OCI-LY7 (cell line): ENCODE measurements around the gene INSYN2B. TPM values are rescaled to one million over a fixed set of nuclear protein-coding genes. Genes with fewer than 3 reads are reported as not detected.

ENCODE experiments used
- BruUV-seq: library from RNA; stranded (reverse); fragments of 400-500 nt; replicated peaks from 2 replicates; lab custom pipeline; 2021; lab: Mats Ljungman, UMichigan
- CTCF ChIA-PET: fragments of 300-600 bp; sonication (Branson Sonifier 250); formaldehyde crosslinking; loops from one replicate; lab custom pipeline; 2022; ENCODE audit warnings: antibody characterized with exemption; ENCODE audit not compliant: unreplicated experiment; lab: Charles Lee
- POLR2A ChIA-PET: fragments of 300-600 bp; sonication (Branson Sonifier 250); formaldehyde crosslinking; loops from one replicate; lab custom pipeline; 2022; ENCODE audit warnings: antibody characterized with exemption; lab: Charles Lee
- DNase-seq: peaks from one replicate; pipeline ENCODE4 v3.0.0-alpha.2; 2015; ENCODE audit warnings: low spot score
- H2AFZ ChIP-seq: fragments of 200-600 bp; sonication (generic), shearing (Covaris generic); 2 replicates; pipeline ENCODE4 v1.6.1; 2014; ENCODE audit warnings: mild to moderate bottlenecking, antibody characterized with exemption, low read length, moderate library complexity
- H3K27ac ChIP-seq: fragments of 200-600 bp; sonication (generic); 2 replicates; pipeline ENCODE4 v1.5.1; 2014; ENCODE audit warnings: mixed run types, low read depth, mild to moderate bottlenecking, moderate library complexity, low read length, inconsistent platforms; ENCODE audit not compliant: poor library complexity, severe bottlenecking
- H3K36me3 ChIP-seq: fragments of 200-600 bp; sonication (generic); 2 replicates; pipeline ENCODE4 v1.6.1; 2014; ENCODE audit warnings: mild to moderate bottlenecking, antibody characterized with exemption, low read length, moderate library complexity, mixed read lengths; ENCODE audit not compliant: insufficient read depth
- H3K4me1 ChIP-seq: fragments of 200-600 bp; sonication (generic); 2 replicates; pipeline ENCODE4 v1.5.1; 2014; ENCODE audit warnings: mild to moderate bottlenecking, low read length; ENCODE audit not compliant: insufficient read depth, poor library complexity, severe bottlenecking
- H3K4me2 ChIP-seq: fragments of 200-600 bp; sonication (generic); 2 replicates; pipeline ENCODE4 v1.6.1; 2014; ENCODE audit warnings: mild to moderate bottlenecking, low read length
- H3K4me3 ChIP-seq: fragments of 200-600 bp; sonication (generic); 2 replicates; pipeline ENCODE4 v1.5.1; 2014; ENCODE audit warnings: mild to moderate bottlenecking, low read depth, low read length; ENCODE audit not compliant: poor library complexity, severe bottlenecking
- H3K79me2 ChIP-seq: fragments of 200-600 bp; sonication (generic); 2 replicates; pipeline ENCODE4 v1.6.1; 2016; ENCODE audit warnings: low read depth, mild to moderate bottlenecking, low read length, moderate library complexity, mixed read lengths; ENCODE audit not compliant: insufficient read depth
- H3K9me2 ChIP-seq: fragments of 200-600 bp; sonication (generic); 2 replicates; pipeline ENCODE4 v1.6.1; 2016; ENCODE audit warnings: mild to moderate bottlenecking, low read length, mixed read lengths; ENCODE audit not compliant: insufficient read depth
- H3K9me3 ChIP-seq: fragments of 200-600 bp; sonication (generic); 2 replicates; pipeline ENCODE4 v1.6.1; 2014; ENCODE audit warnings: mild to moderate bottlenecking, mixed run types, low read length, mixed read lengths
- H4K20me1 ChIP-seq: fragments of 200-600 bp; sonication (generic); 2 replicates; pipeline ENCODE4 v1.6.1; 2014; ENCODE audit warnings: mild to moderate bottlenecking, antibody characterized with exemption, low read length, moderate library complexity, mixed read lengths; ENCODE audit not compliant: insufficient read depth
- EZH2phosphoT487 ChIP-seq: fragments of 200-600 bp; sonication (generic); IDR thresholded peaks from 2 replicates; pipeline ENCODE4 v1.6.1; 2018; ENCODE audit warnings: low read depth, borderline replicate concordance, mild to moderate bottlenecking, mixed run types, antibody characterized with exemption, low read length, moderate library complexity, mixed read lengths
- intact Hi-C: fragments of 100-400 bp; cut with micrococcal nuclease; formaldehyde crosslinking; loops from one replicate; pipeline ENCODE4 v1.10.0; 2022; ENCODE audit not compliant: unreplicated experiment
- total RNA-seq, 2 experiments: library from RNA; depleted of rRNA in 1 of 2; stranded (reverse); fragments of >200 nt in 1 of 2; shearing (Covaris generic) in 1 of 2; gene quantifications; 2 replicates each; pipeline ENCODE4 v1.2.3, GENCODE V29; 2014 to 2022
- TF ChIP-seq, protein P1 (sequence below): fragments of 200-600 bp; sonication (generic); conservative IDR thresholded peaks from 2 replicates; pipeline ENCODE4 v1.5.1; 2014; ENCODE audit warnings: mild to moderate bottlenecking, antibody characterized with exemption, low read length, moderate library complexity, mixed read lengths

Gene INSYN2B
- total RNA-seq, 2 experiments from 2014 or later: not detected

- no peaks in the 10 kb centered on the region for H4K20me1 ChIP-seq
- intact Hi-C loops: no loop called here
- ChIA-PET POLR2A (interaction anchor here (0.6 to 0.7 kb wide), 2 partner anchors 456 to 560 kb away, joined by 3 read pairs; no protein-coding TSS in a partner anchor), CTCF (no interaction called here)
- no peak overlapping the region for H3K4me3 ChIP-seq
- no peak for DNase-seq
- H3K4me2 ChIP-seq: 0 out of 2 replicates have a peak overlapping the region, but pooled peaks have one; percentile 27
- peaks cover 13% of the 10 kb centered on the region for H3K4me1 ChIP-seq
- BruUV-seq: no TSS peak
- peaks cover 11% of the 10 kb centered on the region; the same call in 1 of the 2 replicates for H3K36me3 ChIP-seq
- no peaks in the 10 kb centered on the region for H3K9me2 ChIP-seq
- H3K27ac ChIP-seq: no peak overlapping the region
- no peak overlapping the region for H2AFZ ChIP-seq
- H3K79me2 ChIP-seq: no peaks in the 10 kb centered on the region
- no peaks in the 10 kb centered on the region for H3K9me3 ChIP-seq
- TF ChIP-seq EZH2phosphoT487: no peak
- TF ChIP-seq, protein P1, sequence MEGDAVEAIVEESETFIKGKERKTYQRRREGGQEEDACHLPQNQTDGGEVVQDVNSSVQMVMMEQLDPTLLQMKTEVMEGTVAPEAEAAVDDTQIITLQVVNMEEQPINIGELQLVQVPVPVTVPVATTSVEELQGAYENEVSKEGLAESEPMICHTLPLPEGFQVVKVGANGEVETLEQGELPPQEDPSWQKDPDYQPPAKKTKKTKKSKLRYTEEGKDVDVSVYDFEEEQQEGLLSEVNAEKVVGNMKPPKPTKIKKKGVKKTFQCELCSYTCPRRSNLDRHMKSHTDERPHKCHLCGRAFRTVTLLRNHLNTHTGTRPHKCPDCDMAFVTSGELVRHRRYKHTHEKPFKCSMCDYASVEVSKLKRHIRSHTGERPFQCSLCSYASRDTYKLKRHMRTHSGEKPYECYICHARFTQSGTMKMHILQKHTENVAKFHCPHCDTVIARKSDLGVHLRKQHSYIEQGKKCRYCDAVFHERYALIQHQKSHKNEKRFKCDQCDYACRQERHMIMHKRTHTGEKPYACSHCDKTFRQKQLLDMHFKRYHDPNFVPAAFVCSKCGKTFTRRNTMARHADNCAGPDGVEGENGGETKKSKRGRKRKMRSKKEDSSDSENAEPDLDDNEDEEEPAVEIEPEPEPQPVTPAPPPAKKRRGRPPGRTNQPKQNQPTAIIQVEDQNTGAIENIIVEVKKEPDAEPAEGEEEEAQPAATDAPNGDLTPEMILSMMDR: no peak
Observed at GRCh38 chr5:169893010-169893409, 87.3 kb downstream of the INSYN2B start.

DNA sequence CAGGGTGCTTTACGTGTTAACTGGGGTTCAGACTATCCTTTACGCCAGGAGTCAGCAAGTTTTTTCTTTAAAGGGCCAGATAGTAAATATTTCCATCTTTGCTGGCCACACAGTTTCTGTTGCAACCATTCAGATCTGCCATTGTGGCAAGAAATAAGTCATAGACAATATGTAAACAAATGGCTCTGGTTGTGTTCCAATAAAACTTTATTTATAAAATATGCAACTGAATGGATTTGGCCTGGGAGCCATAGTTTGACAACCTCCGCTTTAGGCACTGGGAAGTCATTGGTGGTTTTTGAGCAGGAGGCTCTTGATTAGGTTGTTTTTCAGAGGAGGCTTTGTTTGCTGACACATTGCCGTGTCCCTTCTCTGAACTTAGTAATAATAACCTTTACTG, 90.7 kb downstream of the INSYN2B start:
- Histone ChIP-seq H2AFZ (no peak overlapping the region), H3K4me2 (no peak overlapping the region), H3K27ac (no peak overlapping the region), H3K9me3 (no peaks in the 10 kb centered on the region), H3K4me3 (no peak overlapping the region), H3K36me3 (peaks cover 5% of the 10 kb centered on the region; the same call in 1 of the 2 replicates), H3K9me2 (no peaks in the 10 kb centered on the region), H4K20me1 (no peaks in the 10 kb centered on the region), H3K4me1 (peaks cover 13% of the 10 kb centered on the region), H3K79me2 (no peaks in the 10 kb centered on the region)
- no peak for DNase-seq
- intact Hi-C loops: no loop called here
- no TSS peak for BruUV-seq
- POLR2A ChIA-PET: no interaction called here
- TF ChIP-seq, protein P1: no peak
- no peak for TF ChIP-seq EZH2phosphoT487
- CTCF ChIA-PET: no interaction called here

DNA sequence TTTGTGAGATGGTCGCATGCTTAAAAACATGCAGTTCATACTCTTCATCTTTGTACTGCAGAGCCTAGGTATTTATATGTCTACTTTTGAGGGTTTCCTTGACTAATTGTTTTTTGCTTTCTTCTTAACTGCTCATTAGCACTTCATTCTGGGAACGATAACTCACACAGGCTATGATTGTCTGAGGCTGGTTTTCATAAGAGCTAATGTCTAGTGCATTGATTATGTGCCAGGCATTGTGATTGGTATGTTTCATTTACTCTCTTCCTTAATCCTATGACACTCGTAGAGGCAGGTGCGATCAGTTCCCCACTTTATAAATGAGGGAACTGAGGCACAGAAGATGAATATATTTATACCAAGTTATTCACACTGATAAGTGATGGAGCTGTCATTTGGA, 93.6 kb downstream of the INSYN2B start:
- H3K9me2 ChIP-seq: no peaks in the 10 kb centered on the region
- no TSS peak for BruUV-seq
- intact Hi-C loops: no loop called here

More for the DNA sequence above, 93.6 kb downstream of the INSYN2B start:
- H3K36me3 ChIP-seq: no peaks in the 10 kb centered on the region
- H2AFZ ChIP-seq: no peak overlapping the region
- DNase-seq: no peak
- no peaks in the 10 kb centered on the region for H3K79me2 ChIP-seq
- no peak overlapping the region for H3K4me3 ChIP-seq
- TF ChIP-seq, protein P1: no peak
- no peak for TF ChIP-seq EZH2phosphoT487
- ChIA-PET POLR2A (no interaction called here), CTCF (no interaction called here)
- no peak overlapping the region for H3K27ac ChIP-seq
- no peak overlapping the region for H3K4me2 ChIP-seq
- H3K9me3 ChIP-seq: no peaks in the 10 kb centered on the region
- H4K20me1 ChIP-seq: no peaks in the 10 kb centered on the region
- no peaks in the 10 kb centered on the region for H3K4me1 ChIP-seq
